Lower leg skin (tissue), 3 donors: ENCODE results near the gene IL1RAP.

Experiments used
- CTCF ChIP-seq, 3 donors: fragments of 450-650 bp; IDR thresholded peaks; one replicate each; pipeline ENCODE4 v1.5.1; 2016; ENCODE audit warnings: antibody characterized with exemption in 3 of 3, mild to moderate bottlenecking in 3 of 3, moderate library complexity in 2 of 3
- POLR2A ChIP-seq, 2 donors: fragments of 450-650 bp; IDR thresholded peaks; one replicate each; pipeline ENCODE4 v1.6.1; 2016 to 2017; ENCODE audit warnings: antibody characterized with exemption in 2 of 2, mild to moderate bottlenecking in 1 of 2, moderate library complexity in 1 of 2

- TF ChIP-seq CTCF (IDR thresholded peaks at IDR 0.05) (no peak), POLR2A (IDR thresholded peaks at IDR 0.05) (no peak)
These were observed 68.8 kb downstream of the IL1RAP start for GRCh38 chr3:190582667-190583066.
